A204.1 (cell line): ENCODE measurements around the gene CIT.

ENCODE experiments used
- FAIRE-seq: peaks from 2 replicates; lab custom pipeline; 2012; peaks lifted over from hg19 to GRCh38; lab: Jason Lieb, UNC

The CIT gene

GRCh38 chr12:119859241-119859640 is 17.9 kb downstream of the CIT start:
- no peak for FAIRE-seq

- FAIRE-seq, result no peak
Observed at GRCh38 chr12:119857041-119857591, 20.0 kb downstream of the CIT start.

- FAIRE-seq, result no peak
Observed at GRCh38 chr12:119850330-119850729, 26.8 kb downstream of the CIT start.

- no peak for FAIRE-seq
Observed at GRCh38 chr12:119843100-119843499, 34.0 kb downstream of the CIT start.

- FAIRE-seq, result no peak
Observed at GRCh38 chr12:119842380-119842779, 34.7 kb downstream of the CIT start.

- FAIRE-seq, result no peak
Observed at GRCh38 chr12:119841433-119842210, 35.5 kb downstream of the CIT start.

GRCh38 chr12:119840582-119840981 is 36.5 kb downstream of the CIT start:
- no peak for FAIRE-seq

GRCh38 chr12:119840168-119840567 is 37.0 kb downstream of the CIT start:
- FAIRE-seq, result no peak

GRCh38 chr12:119838826-119839600 is 38.1 kb downstream of the CIT start:
- FAIRE-seq, result no peak

GRCh38 chr12:119836781-119837180 is 40.3 kb downstream of the CIT start:
- FAIRE-seq, result no peak

- no peak for FAIRE-seq
Observed at GRCh38 chr12:119835068-119835467, 42.1 kb downstream of the CIT start.

- no peak for FAIRE-seq
Observed at GRCh38 chr12:119829439-119829838, 47.7 kb downstream of the CIT start.

- FAIRE-seq, result no peak
Observed at GRCh38 chr12:119828300-119828699, 48.8 kb downstream of the CIT start.

GRCh38 chr12:119827760-119828159 is 49.4 kb downstream of the CIT start:
- FAIRE-seq, result no peak

- FAIRE-seq, result no peak
Observed at GRCh38 chr12:119826661-119827445, 50.3 kb downstream of the CIT start.

- FAIRE-seq, result no peak
Observed at GRCh38 chr12:119825262-119825661, 51.9 kb downstream of the CIT start.

GRCh38 chr12:119822046-119822445 is 55.1 kb downstream of the CIT start:
- no peak for FAIRE-seq

- FAIRE-seq, result no peak
Observed at GRCh38 chr12:119819322-119819721, 57.8 kb downstream of the CIT start.

GRCh38 chr12:119817546-119818343 is 59.4 kb downstream of the CIT start:
- no peak for FAIRE-seq

- no peak for FAIRE-seq
Observed at GRCh38 chr12:119809023-119809422, 68.1 kb downstream of the CIT start.

GRCh38 chr12:119808441-119808840 is 68.7 kb downstream of the CIT start:
- no peak for FAIRE-seq

GRCh38 chr12:119807380-119807779 is 69.7 kb downstream of the CIT start:
- no peak for FAIRE-seq
